SK-N-SH treated with all-trans-retinoic acid at 6 μM for 48 hours (cell line): Measurements from ENCODE around the gene MON2.

Experiments
- ATAC-seq: fragments of 200-7000 bp; cut with Tn5 transposase; 3 replicates; pipeline ENCODE4 v1.9.1; 2020; ENCODE audit warnings: mild to moderate bottlenecking, moderate library complexity
- ARNTL ChIP-seq: fragments of 450-650 bp; formaldehyde crosslinking; IDR thresholded peaks from 2 replicates; pipeline ENCODE4 v1.5.0; 2020; ENCODE audit warnings: low read depth, mild to moderate bottlenecking, moderate library complexity, borderline replicate concordance
- BACH2 ChIP-seq: fragments of 250-450 bp; sonication (Bioruptor Pico); IDR thresholded peaks from 2 replicates; pipeline ENCODE4 v1.9.0; 2021; ENCODE audit warnings: mild to moderate bottlenecking, borderline replicate concordance
- CSDC2 ChIP-seq: fragments of 250-450 bp; sonication (Bioruptor Pico); IDR thresholded peaks from 2 replicates; pipeline ENCODE4 v1.5.0; 2020; ENCODE audit warnings: mild to moderate bottlenecking, moderate library complexity
- CSRNP3 ChIP-seq: fragments of 250-450 bp; sonication (Bioruptor Pico); IDR thresholded peaks from 2 replicates; pipeline ENCODE4 v1.5.1; 2021; ENCODE audit warnings: mild to moderate bottlenecking, moderate library complexity
- ESRRG ChIP-seq: fragments of 250-450 bp; sonication (Bioruptor Pico); IDR thresholded peaks from 2 replicates; pipeline ENCODE4 v1.6.1; 2021; ENCODE audit warnings: mild to moderate bottlenecking
- ISL1 ChIP-seq: fragments of 250-450 bp; sonication (Bioruptor Pico); IDR thresholded peaks from 2 replicates; pipeline ENCODE4 v2.1.2; 2022; ENCODE audit warnings: mild to moderate bottlenecking, moderate library complexity
- OSR1 ChIP-seq: fragments of 250-450 bp; sonication (Bioruptor Pico); IDR thresholded peaks from 2 replicates; pipeline ENCODE4 v1.8.0; 2022; ENCODE audit warnings: moderate library complexity, mild to moderate bottlenecking, inconsistent platforms
- PATZ1 ChIP-seq: fragments of 250-450 bp; sonication (Bioruptor Pico); IDR thresholded peaks from 2 replicates; pipeline ENCODE4 v1.8.0; 2020; ENCODE audit warnings: mild to moderate bottlenecking, moderate library complexity, borderline replicate concordance
- POU6F1 ChIP-seq: fragments of 250-450 bp; sonication (Bioruptor Pico); IDR thresholded peaks from 2 replicates; pipeline ENCODE4 v1.8.0; 2021; ENCODE audit warnings: low read depth, mild to moderate bottlenecking, moderate library complexity, borderline replicate concordance
- PPARA ChIP-seq: fragments of 250-450 bp; sonication (Bioruptor Pico); IDR thresholded peaks from 2 replicates; pipeline ENCODE4 v1.5.0; 2020; ENCODE audit warnings: mild to moderate bottlenecking, borderline replicate concordance
- RARB ChIP-seq: fragments of 250-450 bp; sonication (Bioruptor Pico); IDR thresholded peaks from 2 replicates; pipeline ENCODE4 v1.8.0; 2021; ENCODE audit warnings: mild to moderate bottlenecking, moderate library complexity
- SNAI2 ChIP-seq: fragments of 250-450 bp; sonication (Bioruptor Pico); IDR thresholded peaks from 2 replicates; pipeline ENCODE4 v1.5.0; 2020; ENCODE audit warnings: mild to moderate bottlenecking, moderate library complexity
- TCF4 ChIP-seq: fragments of 250-450 bp; sonication (Bioruptor Pico); IDR thresholded peaks from 2 replicates; pipeline ENCODE4 v1.8.0; 2021; ENCODE audit warnings: mild to moderate bottlenecking, moderate library complexity, borderline replicate concordance
- TOX ChIP-seq: fragments of 250-450 bp; sonication (Bioruptor Pico); IDR thresholded peaks from 2 replicates; pipeline ENCODE4 v1.8.0; 2021; ENCODE audit warnings: mild to moderate bottlenecking, moderate library complexity, borderline replicate concordance
- TSHZ2 ChIP-seq: fragments of 250-450 bp; sonication (Bioruptor Pico); IDR thresholded peaks from 2 replicates; pipeline ENCODE4 v1.5.0; 2020; ENCODE audit warnings: mild to moderate bottlenecking, moderate library complexity
- ZC3H10 ChIP-seq: fragments of 250-450 bp; sonication (Bioruptor Pico); IDR thresholded peaks from 2 replicates; pipeline ENCODE4 v1.5.1; 2021; ENCODE audit warnings: mild to moderate bottlenecking, moderate library complexity
- ZFP3 ChIP-seq: fragments of 250-450 bp; sonication (Bioruptor Pico); IDR thresholded peaks from 2 replicates; pipeline ENCODE4 v1.5.0; 2020; ENCODE audit warnings: mild to moderate bottlenecking, moderate library complexity
- ZFP30 ChIP-seq: fragments of 450-650 bp; formaldehyde crosslinking; IDR thresholded peaks from 2 replicates; pipeline ENCODE4 v1.5.0; 2022; ENCODE audit warnings: mild to moderate bottlenecking, moderate library complexity
- ZNF565 ChIP-seq: fragments of 450-650 bp; formaldehyde crosslinking; conservative IDR thresholded peaks from 2 replicates; pipeline ENCODE4 v1.5.0; 2020; ENCODE audit warnings: low read depth, mild to moderate bottlenecking, moderate library complexity
- ZNF70 ChIP-seq: fragments of 450-650 bp; formaldehyde crosslinking; IDR thresholded peaks from 2 replicates; pipeline ENCODE4 v1.5.0; 2020; ENCODE audit warnings: mild to moderate bottlenecking, moderate library complexity
- ZNF8 ChIP-seq: fragments of 450-650 bp; formaldehyde crosslinking; IDR thresholded peaks from 2 replicates; pipeline ENCODE4 v1.5.0; 2020; ENCODE audit warnings: mild to moderate bottlenecking, moderate library complexity

MON2 gene

GRCh38 chr12:62627181-62627580 is 160.6 kb downstream of the MON2 start:
- no peak for ATAC-seq

GRCh38 chr12:62629413-62629812 is 162.8 kb downstream of the MON2 start:
- no peak for ATAC-seq
- TF ChIP-seq PPARA (CRISPR knock-in tag) (no peak), ZFP3 (no peak), CSDC2 (CRISPR knock-in tag) (no peak), POU6F1 (CRISPR knock-in tag) (no peak), ZFP30 (no peak), ZNF565 (CRISPR knock-in tag) (no peak), BACH2 (no peak)

More at GRCh38 chr12:62627181-62627580, 160.6 kb downstream of the MON2 start:
- no peak for TF ChIP-seq RARB (CRISPR knock-in tag)
- TF ChIP-seq ARNTL (CRISPR knock-in tag) = no peak
- no peak for TF ChIP-seq TOX (CRISPR knock-in tag)
- TF ChIP-seq ISL1 (CRISPR knock-in tag) = no peak
- no peak for TF ChIP-seq ZFP3
- TF ChIP-seq PATZ1 (CRISPR knock-in tag) = no peak
- TF ChIP-seq ESRRG = no peak
- TF ChIP-seq ZNF70 (CRISPR knock-in tag) = no peak
- TF ChIP-seq SNAI2 (CRISPR knock-in tag) = no peak
- TF ChIP-seq ZNF8 (CRISPR knock-in tag) = no peak

GRCh38 chr12:62629971-62630739 is 163.5 kb downstream of the MON2 start:
- TF ChIP-seq TCF4 (no peak), POU6F1 (CRISPR knock-in tag) (no peak), ZC3H10 (no peak), CSRNP3 (CRISPR knock-in tag) (no peak), PPARA (CRISPR knock-in tag) (no peak), ZFP30 (no peak), SNAI2 (CRISPR knock-in tag) (no peak)
- TF ChIP-seq, all 23 proteins: peak for 0
- no peak for ATAC-seq

GRCh38 chr12:62631471-62632410 is 165.1 kb downstream of the MON2 start:
- ATAC-seq = peak; percentile 94
- TF ChIP-seq PPARA (CRISPR knock-in tag) (no peak), ZNF8 (CRISPR knock-in tag) (no peak), CSRNP3 (CRISPR knock-in tag) (no peak), TSHZ2 (CRISPR knock-in tag) (peak; percentile 82; the same call in 1 of the 2 replicates), ZC3H10 (no peak), TOX (CRISPR knock-in tag) (no peak), ARNTL (CRISPR knock-in tag) (no peak), OSR1 (no peak), ZNF70 (CRISPR knock-in tag) (peak; percentile 67; the same call in 1 of the 2 replicates)
